NCI-H774 (cell line): ENCODE measurements around the gene UGT1A6.
"Not testable (repeated sequence)": the region's sequence is repeated elsewhere in the genome, so short reads cannot be mapped to it uniquely, and the experiment has no call there.

Experiments
- DNase-seq: peaks from one replicate; lab custom pipeline; 2025; lab: John Stamatoyannopoulos, UW

UGT1A6 gene

DNA sequence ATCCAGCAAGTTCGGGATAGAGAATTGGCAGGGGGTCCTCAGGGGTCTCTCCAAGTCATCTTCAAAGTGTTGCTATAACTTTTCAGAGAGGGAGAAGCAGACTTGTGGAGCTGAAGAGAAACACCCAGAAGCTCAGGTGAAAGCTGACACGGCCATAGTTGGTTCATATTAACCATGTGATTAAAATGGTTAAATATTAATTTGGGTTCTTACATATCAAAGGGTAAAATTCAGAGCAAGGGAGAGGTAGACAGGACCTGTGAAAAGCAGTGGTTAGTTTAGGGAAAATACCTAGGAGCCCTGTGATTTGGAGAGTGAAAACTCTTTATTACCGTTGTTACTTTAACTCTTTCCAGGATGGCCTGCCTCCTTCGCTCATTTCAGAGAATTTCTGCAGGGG is at the start of gene UGT1A6:
TSS of gene UGT1A6 (plus strand) at position 243 of the 400 bp plus-strand sequence. CDS start at position 358, 115 bp downstream.
- DNase-seq = no peak

- DNase-seq = no peak
Measured at GRCh38 chr2:233643128-233643527, 49.6 kb upstream of the UGT1A6 start.

DNA sequence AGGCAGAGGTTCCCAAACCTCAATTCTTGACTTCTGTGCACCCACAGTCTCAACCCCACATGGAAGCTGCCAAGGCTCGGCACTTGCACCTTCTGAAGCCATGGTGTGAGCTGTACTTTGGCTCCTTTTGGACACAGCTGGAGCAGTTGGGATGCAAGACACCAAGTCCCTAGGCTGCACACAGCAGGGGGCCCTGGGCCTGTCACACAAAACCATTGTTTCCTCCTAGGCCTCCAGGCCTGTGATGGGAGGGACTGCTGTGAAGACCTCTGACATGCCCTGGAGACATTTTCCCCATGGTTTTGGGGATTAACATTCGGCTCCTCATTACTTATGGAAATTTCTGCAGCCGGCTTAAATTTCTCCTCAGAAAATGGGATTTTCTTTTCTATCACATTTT is 46.7 kb upstream of the UGT1A6 start:
- not testable (repeated sequence) for DNase-seq

- DNase-seq = no peak
Measured at GRCh38 chr2:233650981-233651380, 41.7 kb upstream of the UGT1A6 start.

GRCh38 chr2:233651430-233651829 is 41.3 kb upstream of the UGT1A6 start:
- DNase-seq = no peak

DNA sequence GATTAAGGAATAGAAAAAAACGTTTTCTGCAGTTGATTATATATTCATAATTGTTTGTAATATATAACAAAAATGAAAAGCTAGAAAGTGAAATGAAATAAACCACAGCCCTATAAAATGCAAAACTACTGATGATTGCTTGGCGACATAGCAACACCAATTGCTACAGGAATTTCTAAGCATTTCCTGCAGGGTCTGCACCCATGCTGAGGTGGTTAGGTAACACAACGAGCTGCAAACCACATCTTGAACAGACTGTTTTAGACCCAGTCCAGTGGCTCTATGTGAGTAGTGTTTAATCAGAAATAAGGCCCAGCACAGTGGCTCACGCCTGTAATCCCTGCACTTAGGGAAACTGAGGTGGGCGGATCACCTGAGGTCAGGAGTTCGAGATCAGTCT is 38.2 kb upstream of the UGT1A6 start:
- DNase-seq = no peak

DNA sequence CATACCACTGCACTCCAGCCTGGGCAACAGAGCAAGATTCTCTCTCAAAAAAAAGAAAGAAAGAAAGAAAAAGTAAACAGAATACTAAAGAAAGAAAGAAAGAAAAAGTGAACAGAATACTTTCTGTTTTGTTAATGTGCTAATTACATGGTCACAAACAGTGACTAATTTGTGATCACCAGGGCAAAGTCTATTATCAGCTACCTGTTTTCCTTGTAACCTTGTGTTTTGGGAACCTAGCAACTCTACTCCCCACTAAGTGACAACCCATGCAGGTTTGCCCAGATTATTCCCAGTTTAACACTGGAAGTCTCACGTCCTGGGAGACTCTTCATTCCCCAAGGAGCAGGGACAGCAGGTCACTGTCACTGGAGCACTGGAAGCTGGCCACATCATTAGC is 37.6 kb upstream of the UGT1A6 start:
- no peak for DNase-seq

GRCh38 chr2:233655943-233656342 is 36.7 kb upstream of the UGT1A6 start:
- not testable (repeated sequence) for DNase-seq

- DNase-seq = no peak
Measured at GRCh38 chr2:233656443-233656842, 36.2 kb upstream of the UGT1A6 start.

DNA sequence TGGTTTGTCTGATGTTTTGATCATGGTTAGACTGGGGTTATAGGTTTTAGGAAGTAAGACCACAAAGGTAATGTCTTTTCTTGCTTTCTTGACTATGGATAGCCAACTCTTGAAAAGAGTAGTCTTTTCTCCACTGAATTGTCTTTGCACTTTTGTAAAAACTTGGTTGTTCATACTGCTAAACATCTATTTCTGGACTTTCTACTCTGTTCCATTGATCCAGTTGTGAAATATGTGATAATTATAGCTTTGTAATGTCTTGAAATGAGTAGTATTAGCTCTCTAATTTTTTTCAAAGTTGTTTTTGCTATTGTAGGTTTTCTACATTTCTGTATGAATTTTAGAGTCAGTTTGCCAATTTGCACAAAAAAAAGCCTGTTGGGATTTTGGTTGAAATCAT is 34.1 kb upstream of the UGT1A6 start:
- no peak for DNase-seq

DNA sequence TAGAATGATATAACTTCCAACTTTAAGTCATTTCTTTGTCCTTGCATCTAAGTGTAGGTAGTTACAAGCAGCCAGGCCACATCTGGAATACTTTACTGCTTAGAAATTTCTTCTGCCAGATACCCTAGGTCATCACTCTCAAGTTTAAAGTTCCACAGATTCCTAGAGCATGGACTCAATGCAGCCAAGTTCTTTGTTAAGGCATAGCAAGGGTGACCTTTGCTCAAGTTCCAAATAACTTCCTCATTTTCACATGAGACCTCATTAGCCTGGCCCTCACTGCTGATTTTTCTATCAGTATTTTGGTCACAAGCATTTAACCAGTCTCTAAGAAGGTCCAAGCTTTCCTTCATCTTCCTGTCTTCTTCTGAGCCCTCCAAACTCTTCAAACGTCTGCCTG is 28.8 kb upstream of the UGT1A6 start:
- DNase-seq = no peak

- DNase-seq = no peak
Measured at GRCh38 chr2:233668605-233669260, 24.0 kb upstream of the UGT1A6 start.

- DNase-seq = no peak
Measured at GRCh38 chr2:233671290-233672161, 21.2 kb upstream of the UGT1A6 start, which contains the start of gene UGT1A9. TSS of gene UGT1A9 (plus strand) at chr2:233671898. CDS start at chr2:233671935, 37 bp downstream.

DNA sequence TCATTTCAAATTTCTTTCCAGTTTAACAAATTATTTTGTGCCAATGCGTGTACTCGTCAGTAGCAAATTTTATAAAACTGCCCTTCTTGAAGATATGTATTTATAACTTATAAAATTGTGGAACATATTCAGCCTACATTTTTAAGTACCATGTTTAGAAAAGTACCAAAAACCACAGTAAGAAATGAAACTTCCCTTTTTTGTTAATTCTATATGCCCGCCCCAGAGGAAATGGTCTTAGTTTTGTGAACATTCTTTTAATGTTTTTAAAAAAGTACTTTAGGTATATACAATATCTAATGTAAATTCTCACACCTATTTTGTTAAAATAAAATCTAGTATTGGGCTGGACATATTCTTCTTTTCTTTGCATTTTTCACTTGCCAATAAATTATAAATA is 19.8 kb upstream of the UGT1A6 start:
- DNase-seq = no peak

DNA sequence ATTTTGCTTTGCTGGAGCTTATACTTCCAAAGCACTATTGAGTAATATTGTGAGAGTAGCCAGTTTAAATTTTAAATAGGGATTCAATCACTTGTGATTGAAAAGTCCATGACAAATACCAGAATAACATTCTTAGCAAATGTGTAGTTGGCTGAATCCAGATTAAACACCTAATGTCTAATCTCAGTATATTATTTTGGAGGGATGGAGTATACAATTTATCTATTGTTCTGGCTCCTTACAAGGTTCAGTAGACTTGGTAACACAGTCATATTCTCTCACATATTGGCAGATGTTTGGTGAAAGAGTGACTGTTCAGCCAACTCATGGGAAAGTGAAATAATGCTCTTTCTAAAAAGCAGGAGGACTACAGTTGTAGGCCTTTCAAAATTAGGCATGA is 18.8 kb upstream of the UGT1A6 start:
- no peak for DNase-seq

DNA sequence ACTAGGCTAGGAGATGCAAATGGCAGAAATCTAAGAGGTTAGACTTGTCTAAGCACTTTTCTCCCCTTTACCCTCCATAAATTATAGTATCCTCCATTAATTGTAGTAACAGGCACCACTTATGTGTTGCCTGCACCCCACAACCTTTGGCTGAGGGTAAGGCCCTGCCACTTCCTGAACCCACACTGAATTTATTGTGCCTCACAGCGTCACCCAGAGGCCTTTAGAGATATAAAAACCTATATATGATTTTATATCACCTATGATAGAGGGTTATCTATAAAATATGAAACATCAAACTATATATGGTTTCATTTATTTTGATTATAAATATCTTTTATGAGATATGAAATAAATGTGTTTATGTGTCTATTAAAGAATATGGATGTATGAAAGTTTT is 18.4 kb upstream of the UGT1A6 start:
- DNase-seq = no peak

DNA sequence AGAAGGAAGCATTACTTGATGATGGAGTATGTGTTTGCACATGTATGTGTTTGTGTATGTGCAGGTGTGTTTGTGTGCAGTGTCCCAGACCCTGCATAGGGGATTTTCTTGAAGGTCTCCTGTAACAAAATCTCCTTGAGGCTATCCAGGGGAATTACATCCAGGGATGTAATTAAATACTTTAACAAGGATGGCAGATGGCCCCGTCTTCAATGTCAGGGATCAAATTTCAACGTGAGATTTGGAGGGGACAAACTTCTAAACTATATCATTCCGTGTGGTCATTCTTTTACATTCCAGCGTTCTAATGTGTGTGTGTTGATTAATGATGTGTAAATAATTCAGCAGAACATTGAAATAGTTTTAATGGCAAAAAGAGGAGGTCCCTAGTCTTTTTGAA is 17.7 kb upstream of the UGT1A6 start:
- DNase-seq = no peak

DNA sequence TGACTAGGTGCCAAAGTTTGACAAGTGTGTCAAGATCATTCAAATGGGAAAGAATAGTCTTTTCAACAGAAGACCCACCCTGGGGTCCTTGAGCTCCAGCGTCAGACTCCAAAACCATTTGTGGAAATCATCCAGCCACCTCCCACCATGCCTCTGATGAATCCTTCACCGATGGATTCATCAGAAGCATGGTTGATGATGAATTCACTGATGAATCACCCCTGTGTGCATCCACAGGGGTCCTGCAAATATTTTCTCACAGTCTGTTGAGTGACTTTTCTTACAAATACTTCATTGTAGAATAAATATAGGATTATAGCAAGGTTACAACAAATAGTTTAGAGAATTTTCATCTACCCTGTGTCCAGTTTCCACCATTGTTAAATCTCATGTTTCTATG is 16.6 kb upstream of the UGT1A6 start:
- no peak for DNase-seq

- no peak for DNase-seq
Measured at GRCh38 chr2:233679196-233679595, 13.5 kb upstream of the UGT1A6 start.

GRCh38 chr2:233680361-233681045 is 12.2 kb upstream of the UGT1A6 start:
- DNase-seq = no peak

- no peak for DNase-seq
Measured at GRCh38 chr2:233681521-233682099, 11.1 kb upstream of the UGT1A6 start, which contains the start of gene UGT1A7. TSS of gene UGT1A7 (plus strand) at chr2:233681901. CDS start at chr2:233681938, 37 bp downstream.

GRCh38 chr2:233684640-233685039 is 8.1 kb upstream of the UGT1A6 start:
- DNase-seq = no peak
